OCI-LY1 (cell line): ENCODE data around the gene ESYT2.

Experiments
- CTCF ChIP-seq: fragments of 200-600 bp; sonication (generic), shearing (Covaris generic); IDR thresholded peaks from 2 replicates; pipeline ENCODE4 v1.5.1; 2017; ENCODE audit warnings: mild to moderate bottlenecking, antibody characterized with exemption, low read length, moderate library complexity, mixed read lengths
- EZH2 ChIP-seq: fragments of 200-600 bp; sonication (generic), shearing (Covaris generic); IDR thresholded peaks from 2 replicates; pipeline ENCODE4 v1.8.0; 2017; ENCODE audit warnings: borderline replicate concordance, mixed run types, mild to moderate bottlenecking, antibody characterized with exemption, low read length, moderate library complexity, mixed read lengths

- TF ChIP-seq EZH2 = no peak
- no peak for TF ChIP-seq CTCF
These were observed 50.8 kb downstream of the ESYT2 start for GRCh38 chr7:158778471-158778870.
